GM19328 (cell line): ENCODE data around the gene ACOX2.

Experiments
- ATAC-seq: cut with Tn5 transposase; IDR thresholded peaks from one replicate; pipeline ENCODE4 v1.9.1; 2021; ENCODE audit warnings: mild to moderate bottlenecking, moderate library complexity; ENCODE audit not compliant: unreplicated experiment

Gene ACOX2

GRCh38 chr3:58514405-58514804 lies 22.6 kb downstream of the ACOX2 start:
- no peak for ATAC-seq

GRCh38 chr3:58508437-58508836 lies 28.6 kb downstream of the ACOX2 start:
- no peak for ATAC-seq

GRCh38 chr3:58507356-58508078 lies 29.5 kb downstream of the ACOX2 start:
- ATAC-seq: no peak

- no peak for ATAC-seq
These were observed 34.1 kb downstream of the ACOX2 start for GRCh38 chr3:58502872-58503271.

- no peak for ATAC-seq
These were observed 39.9 kb downstream of the ACOX2 start for GRCh38 chr3:58497097-58497496.

- no peak for ATAC-seq
These were observed 40.7 kb downstream of the ACOX2 start for GRCh38 chr3:58496206-58496857.

GRCh38 chr3:58495101-58495500 lies 41.9 kb downstream of the ACOX2 start:
- ATAC-seq: no peak

GRCh38 chr3:58494107-58494506 lies 42.9 kb downstream of the ACOX2 start:
- ATAC-seq: no peak

GRCh38 chr3:58492494-58492905 lies 44.5 kb downstream of the ACOX2 start:
- ATAC-seq: no peak

- ATAC-seq: peak; percentile 93
These were observed 45.2 kb downstream of the ACOX2 start, which contains the start of gene KCTD6 for GRCh38 chr3:58491506-58492402. Gene KCTD6, plus strand, starts transcription at chr3:58492096. Its CDS starts 6,660 bp downstream, at chr3:58498756.

- no peak for ATAC-seq
These were observed 46.0 kb downstream of the ACOX2 start for GRCh38 chr3:58490860-58491501.

- ATAC-seq: no peak
These were observed 48.0 kb downstream of the ACOX2 start for GRCh38 chr3:58488967-58489366.

- no peak for ATAC-seq
These were observed 49.7 kb downstream of the ACOX2 start for GRCh38 chr3:58487140-58487886.

GRCh38 chr3:58485801-58486435 lies 51.1 kb downstream of the ACOX2 start:
- ATAC-seq: no peak

- no peak for ATAC-seq
These were observed 52.3 kb downstream of the ACOX2 start for GRCh38 chr3:58484722-58485069.

- ATAC-seq: no peak
These were observed 52.8 kb downstream of the ACOX2 start for GRCh38 chr3:58484045-58484721.

- no peak for ATAC-seq
These were observed 53.9 kb downstream of the ACOX2 start for GRCh38 chr3:58482917-58483636.

- no peak for ATAC-seq
These were observed 56.7 kb downstream of the ACOX2 start for GRCh38 chr3:58480309-58480708.

GRCh38 chr3:58478781-58479180 lies 58.2 kb downstream of the ACOX2 start:
- ATAC-seq: no peak
